A549 (cell line): ENCODE results near the gene ETNPPL.

Experiments used
- BHLHE40 ChIP-seq: IDR thresholded peaks from 2 replicates; pipeline ENCODE4 v1.6.1; 2012; ENCODE audit warnings: low read depth, low read length, inconsistent platforms
- CEBPB ChIP-seq, 2 experiments: fragments of >200 bp in 1 of 2; sonication (Bioruptor Twin) in 1 of 2; formaldehyde crosslinking in 1 of 2; IDR thresholded peaks; 2 replicates each; pipeline ENCODE4 v1.6.1; 2012 to 2016
- CHD2 ChIP-seq: fragments of 150-350 bp; IDR thresholded peaks from 2 replicates; pipeline ENCODE4 v1.6.1; 2014; ENCODE audit warnings: low read length; ENCODE audit not compliant: partially characterized antibody
- CTCF ChIP-seq: fragments of >200 bp; sonication (Bioruptor Twin); formaldehyde crosslinking; IDR thresholded peaks from 3 replicates; pipeline ENCODE4 v1.5.1; 2016
- FOXS1 ChIP-seq: fragments of 250-450 bp; sonication (Bioruptor Pico); IDR thresholded peaks from 2 replicates; pipeline ENCODE4 v1.5.0; 2020; ENCODE audit warnings: mild to moderate bottlenecking, moderate library complexity
- MAX ChIP-seq: IDR thresholded peaks from 2 replicates; pipeline ENCODE4 v1.6.1; 2012
- MAZ ChIP-seq: fragments of 150-350 bp; IDR thresholded peaks from 2 replicates; pipeline ENCODE4 v1.6.1; 2014; ENCODE audit warnings: antibody characterized with exemption, low read depth, low read length, borderline replicate concordance
- MYC ChIP-seq: IDR thresholded peaks from 2 replicates; pipeline ENCODE4 v1.6.1; 2012; ENCODE audit warnings: mild to moderate bottlenecking, inconsistent platforms, low read length, improper control_type of control experiment, borderline replicate concordance
- PBX3 ChIP-seq: IDR thresholded peaks from 2 replicates; pipeline ENCODE4 v1.6.1; 2012
- POLR2A ChIP-seq: IDR thresholded peaks from 2 replicates; pipeline ENCODE4 v1.6.1; 2012; ENCODE audit warnings: mild to moderate bottlenecking, low read length
- RAD21 ChIP-seq, 2 experiments: fragments of >200 bp in 1 of 2; sonication (Bioruptor Twin) in 1 of 2; formaldehyde crosslinking in 1 of 2; IDR thresholded peaks in 1 of 2; conservative IDR thresholded peaks in 1 of 2; 2 replicates in 1 of 2; 3 replicates in 1 of 2; pipeline ENCODE4 v1.6.1; 2012 to 2018; ENCODE audit warnings: inconsistent platforms in 1 of 2

- no peak for TF ChIP-seq MAZ
- TF ChIP-seq CTCF, result no peak
- no peak for TF ChIP-seq POLR2A
- no peak for TF ChIP-seq RAD21 (conservative IDR thresholded peaks at IDR 0.05 in 1 of 2, IDR thresholded peaks at IDR 0.05 in 1 of 2)
- TF ChIP-seq CHD2, result no peak
- TF ChIP-seq FOXS1 (CRISPR knock-in tag), result no peak
- no peak for TF ChIP-seq BHLHE40
- TF ChIP-seq MYC, result no peak
- TF ChIP-seq MAX, result no peak
- TF ChIP-seq CEBPB (IDR thresholded peaks at IDR 0.05), result no peak
- TF ChIP-seq PBX3, result no peak
Observed at GRCh38 chr4:108751321-108751720, 11.5 kb downstream of the ETNPPL start.
